Thoracic aorta (tissue), 2 donors: ENCODE measurements around the gene BTN3A1. TPM values are rescaled to one million over a fixed set of nuclear protein-coding genes. Genes with fewer than 3 reads are reported as not detected.

Source experiments
- ATAC-seq: fragments of 150-250 bp; one replicate; pipeline ENCODE4 v1.8.0; 2017; ENCODE audit warnings: low read depth; ENCODE audit not compliant: insufficient number of reproducible peaks, low FRiP score
- DNase-seq: peaks from one replicate; pipeline ENCODE4 v3.0.0-alpha.2; 2020; ENCODE audit warnings: low spot score
- H3K27ac ChIP-seq, 2 donors: fragments of 200-600 bp; sonication (generic); 1 replicate in 1 of 2; 2 replicates in 1 of 2; pipeline ENCODE4 v1.5.1; 2016; ENCODE audit warnings: mild to moderate bottlenecking in 2 of 2, moderate library complexity in 2 of 2
- H3K27me3 ChIP-seq: fragments of 200-600 bp; sonication (generic); replicated peaks from 2 replicates; pipeline ENCODE4 v1.6.0; 2016; ENCODE audit warnings: mild to moderate bottlenecking; ENCODE audit not compliant: insufficient read depth
- H3K36me3 ChIP-seq: fragments of 200-600 bp; sonication (generic); one replicate; pipeline ENCODE4 v1.5.1; 2016
- H3K4me1 ChIP-seq, 2 donors: fragments of 200-600 bp; sonication (generic); 1 replicate in 1 of 2; 2 replicates in 1 of 2; pipeline versions ENCODE4 v1.5.1 to v1.6.0; 2016; ENCODE audit warnings: low read depth in 2 of 2, mild to moderate bottlenecking in 1 of 2; ENCODE audit not compliant: control insufficient read depth in 1 of 2
- H3K4me3 ChIP-seq: fragments of 200-600 bp; sonication (generic); 2 replicates; pipeline ENCODE4 v1.5.1; 2016; ENCODE audit warnings: mild to moderate bottlenecking
- H3K9me3 ChIP-seq: fragments of 200-600 bp; sonication (generic); 2 replicates; pipeline ENCODE4 v1.5.1; 2016
- total RNA-seq, 2 donors: library from RNA; depleted of rRNA; stranded (reverse); fragments of >200 nt; gene quantifications; one replicate each; pipeline versions ENCODE4 v1.1.0 to v1.2.3, GENCODE V29; 2016
- TF ChIP-seq, protein P1 (sequence below): fragments of 200-600 bp; sonication (generic); IDR thresholded peaks from one replicate; pipeline ENCODE4 v1.5.1; 2019; ENCODE audit warnings: antibody characterized with exemption

BTN3A1 gene
- total RNA-seq, 2 donors from 2014 or later, result 11.9 to 13.5 TPM

DNA sequence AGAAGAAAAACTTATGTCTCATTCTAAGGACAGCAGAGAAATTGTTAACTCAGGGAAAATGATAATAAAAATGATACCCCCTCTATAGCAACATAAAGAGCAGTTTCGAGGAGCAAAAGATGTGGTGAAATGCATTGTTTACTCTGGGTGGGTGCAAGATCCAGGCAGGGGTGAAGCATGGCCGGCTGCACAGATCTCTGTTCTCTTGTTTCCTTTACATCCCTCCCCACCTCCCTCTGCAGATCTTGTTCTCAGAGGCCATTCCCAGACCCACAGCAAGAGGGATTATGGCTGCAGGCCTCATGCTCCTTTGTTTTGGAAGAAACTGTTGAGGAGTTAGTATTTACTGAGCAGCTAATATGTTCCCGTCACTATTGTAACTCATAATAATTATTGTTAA lies 1.8 kb downstream of the BTN3A1 start:
- Histone ChIP-seq H3K36me3 (peaks cover 5% of the 10 kb centered on the region), H3K9me3 (no peaks in the 10 kb centered on the region), H3K27ac (no peak overlapping the region), H3K27me3 (no peaks in the 10 kb centered on the region), H3K4me3 (no peak overlapping the region), H3K4me1 (peaks cover 0 to 13% of the 10 kb centered on the region in 2 donors)
- DNase-seq (no peak), ATAC-seq (no peak)
- TF ChIP-seq, protein P1, sequence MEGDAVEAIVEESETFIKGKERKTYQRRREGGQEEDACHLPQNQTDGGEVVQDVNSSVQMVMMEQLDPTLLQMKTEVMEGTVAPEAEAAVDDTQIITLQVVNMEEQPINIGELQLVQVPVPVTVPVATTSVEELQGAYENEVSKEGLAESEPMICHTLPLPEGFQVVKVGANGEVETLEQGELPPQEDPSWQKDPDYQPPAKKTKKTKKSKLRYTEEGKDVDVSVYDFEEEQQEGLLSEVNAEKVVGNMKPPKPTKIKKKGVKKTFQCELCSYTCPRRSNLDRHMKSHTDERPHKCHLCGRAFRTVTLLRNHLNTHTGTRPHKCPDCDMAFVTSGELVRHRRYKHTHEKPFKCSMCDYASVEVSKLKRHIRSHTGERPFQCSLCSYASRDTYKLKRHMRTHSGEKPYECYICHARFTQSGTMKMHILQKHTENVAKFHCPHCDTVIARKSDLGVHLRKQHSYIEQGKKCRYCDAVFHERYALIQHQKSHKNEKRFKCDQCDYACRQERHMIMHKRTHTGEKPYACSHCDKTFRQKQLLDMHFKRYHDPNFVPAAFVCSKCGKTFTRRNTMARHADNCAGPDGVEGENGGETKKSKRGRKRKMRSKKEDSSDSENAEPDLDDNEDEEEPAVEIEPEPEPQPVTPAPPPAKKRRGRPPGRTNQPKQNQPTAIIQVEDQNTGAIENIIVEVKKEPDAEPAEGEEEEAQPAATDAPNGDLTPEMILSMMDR, result no peak

DNA sequence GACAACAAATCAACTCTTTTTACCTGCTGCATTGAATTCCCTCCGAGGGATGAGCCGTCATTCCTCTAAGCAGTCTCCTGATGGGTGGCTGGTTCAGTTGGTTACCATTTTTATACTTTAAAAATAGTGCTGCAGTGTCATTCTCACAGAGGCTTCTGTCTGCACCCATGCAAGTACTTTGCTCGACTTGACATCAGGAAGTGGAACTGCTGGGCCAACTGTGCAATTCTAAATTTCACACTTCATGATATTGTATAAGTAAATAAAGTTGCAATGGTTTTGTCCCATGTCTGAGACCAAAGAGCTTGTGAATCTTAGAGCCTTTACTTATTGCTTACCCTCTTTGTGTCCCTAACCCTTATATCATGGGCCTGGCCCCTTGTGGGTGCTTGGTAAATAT lies 2.5 kb downstream of the BTN3A1 start:
- DNase-seq (no peak), ATAC-seq (no peak)
- Histone ChIP-seq H3K4me1 (peaks cover 0 to 13% of the 10 kb centered on the region in 2 donors), H3K4me3 (no peak overlapping the region), H3K27me3 (no peaks in the 10 kb centered on the region), H3K9me3 (no peaks in the 10 kb centered on the region), H3K27ac (no peak overlapping the region), H3K36me3 (peaks cover 5% of the 10 kb centered on the region)
- TF ChIP-seq, protein P1, result no peak

DNA sequence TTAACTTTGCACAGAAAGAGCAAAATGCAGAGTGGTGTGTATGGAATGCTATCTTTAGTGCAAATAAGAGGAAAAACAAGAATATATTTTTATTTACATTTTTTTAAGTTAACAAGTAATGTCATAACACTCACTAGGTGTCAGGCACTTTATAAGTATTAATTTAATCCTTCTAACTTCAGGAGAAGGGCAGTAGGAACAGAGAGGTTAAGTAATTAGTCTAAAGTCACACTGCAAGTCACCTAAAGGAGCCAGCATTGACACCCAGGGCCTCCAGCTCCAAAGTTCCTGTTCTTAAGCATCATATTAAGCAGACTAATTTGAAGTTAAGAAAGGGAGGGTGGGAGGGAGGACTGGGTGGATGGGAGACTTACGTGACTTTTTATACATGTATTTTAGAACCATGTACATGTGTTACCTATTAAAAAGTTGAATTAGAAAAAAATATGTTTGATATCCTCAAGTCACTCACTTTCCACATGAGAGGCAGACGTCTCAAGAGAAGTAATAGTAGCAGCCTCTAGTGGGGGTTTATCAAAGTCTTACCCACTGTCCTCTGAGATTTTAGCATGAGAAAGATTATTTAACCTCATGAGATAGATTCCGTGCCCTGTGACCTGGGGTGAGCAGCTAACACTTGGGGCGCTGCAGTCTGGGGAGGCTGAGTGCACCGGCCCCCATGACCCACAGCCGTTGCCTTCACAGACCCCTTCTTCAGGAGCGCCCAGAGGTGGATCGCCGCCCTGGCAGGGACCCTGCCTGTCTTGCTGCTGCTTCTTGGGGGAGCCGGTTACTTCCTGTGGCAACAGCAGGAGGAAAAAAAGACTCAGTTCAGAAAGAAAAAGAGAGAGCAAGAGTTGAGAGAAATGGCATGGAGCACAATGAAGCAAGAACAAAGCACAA lies 7.0 kb downstream of the BTN3A1 start:
- Histone ChIP-seq H3K36me3 (peaks cover 8% of the 10 kb centered on the region), H3K4me1 (no peaks in the 10 kb centered on the region), H3K4me3 (no peak overlapping the region), H3K27ac (no peak overlapping the region), H3K27me3 (no peaks in the 10 kb centered on the region), H3K9me3 (no peaks in the 10 kb centered on the region)
- ATAC-seq (no peak), DNase-seq (no peak)
- TF ChIP-seq, protein P1, result no peak

DNA sequence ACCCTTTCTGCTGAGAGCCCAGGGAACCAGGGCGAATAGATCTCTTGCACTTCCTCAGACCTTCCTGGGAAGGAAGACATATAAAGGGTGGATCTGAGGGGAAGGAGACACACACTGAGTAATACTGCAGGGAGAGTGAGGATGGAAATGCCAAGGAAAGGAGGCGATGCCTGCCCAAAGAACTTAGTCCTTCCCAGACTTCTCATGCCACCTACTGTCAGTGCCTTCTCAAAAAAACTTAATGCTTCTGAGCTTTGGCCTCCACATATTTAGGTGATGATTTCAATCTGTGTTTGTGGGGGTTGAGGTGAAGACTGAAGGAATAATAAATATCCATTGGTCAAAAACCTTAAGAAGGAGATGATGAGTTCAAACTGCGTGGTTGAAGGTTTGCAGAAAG lies 9.7 kb downstream of the BTN3A1 start:
- ATAC-seq, result no peak
- H3K27me3 ChIP-seq, result no peaks in the 10 kb centered on the region
- H3K4me3 ChIP-seq, result no peak overlapping the region
- H3K36me3 ChIP-seq, result peaks cover 8% of the 10 kb centered on the region
- no peak overlapping the region for H3K27ac ChIP-seq
- H3K4me1 ChIP-seq, result no peaks in the 10 kb centered on the region
- H3K9me3 ChIP-seq, result no peaks in the 10 kb centered on the region
- TF ChIP-seq, protein P1, result no peak
- DNase-seq, result no peak

DNA sequence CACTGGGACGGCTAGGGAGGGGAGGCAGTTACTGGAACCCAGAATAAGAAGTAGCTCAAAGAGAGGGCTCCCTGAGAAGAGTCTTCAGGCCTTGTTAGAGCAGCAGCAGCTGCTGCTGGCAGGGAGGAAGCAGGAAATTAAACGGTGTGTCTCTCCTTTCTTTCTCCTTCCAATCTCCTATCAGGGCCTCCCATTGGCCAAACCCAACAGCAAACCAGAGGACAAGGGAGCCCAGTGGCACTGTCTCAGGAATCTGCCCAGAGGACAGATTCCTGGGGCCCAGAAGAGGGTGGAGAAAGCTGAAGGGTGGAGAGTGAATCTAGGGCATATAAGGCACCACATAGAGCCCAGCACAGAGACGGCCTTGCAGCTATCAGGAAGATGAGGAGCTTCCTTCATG lies 10.2 kb downstream of the BTN3A1 start:
- no peak for ATAC-seq
- no peak for DNase-seq
- Histone ChIP-seq H3K27ac (no peak overlapping the region), H3K27me3 (no peaks in the 10 kb centered on the region), H3K9me3 (no peaks in the 10 kb centered on the region), H3K36me3 (peaks cover 8% of the 10 kb centered on the region), H3K4me1 (no peaks in the 10 kb centered on the region), H3K4me3 (no peak overlapping the region)
- TF ChIP-seq, protein P1, result no peak
